Fibroblast of lung (primary cell): ENCODE measurements around the gene LRP1.

ENCODE experiments used
- EZH2 ChIP-seq: IDR thresholded peaks from 2 replicates; pipeline ENCODE4 v1.5.1; 2012; ENCODE audit warnings: low read length, control low read depth, mild to moderate bottlenecking; ENCODE audit errors: missing control alignments
- TF ChIP-seq, protein P1 (sequence below), 2 donors: IDR thresholded peaks in 1 of 2; conservative IDR thresholded peaks in 1 of 2; 1 replicate in 1 of 2; 2 replicates in 1 of 2; pipeline ENCODE4 v1.5.1; 2011 to 2012; ENCODE audit warnings: low read length in 2 of 2, control low read depth in 1 of 2, inconsistent platforms in 1 of 2, low read depth in 1 of 2, mild to moderate bottlenecking in 1 of 2

DNA sequence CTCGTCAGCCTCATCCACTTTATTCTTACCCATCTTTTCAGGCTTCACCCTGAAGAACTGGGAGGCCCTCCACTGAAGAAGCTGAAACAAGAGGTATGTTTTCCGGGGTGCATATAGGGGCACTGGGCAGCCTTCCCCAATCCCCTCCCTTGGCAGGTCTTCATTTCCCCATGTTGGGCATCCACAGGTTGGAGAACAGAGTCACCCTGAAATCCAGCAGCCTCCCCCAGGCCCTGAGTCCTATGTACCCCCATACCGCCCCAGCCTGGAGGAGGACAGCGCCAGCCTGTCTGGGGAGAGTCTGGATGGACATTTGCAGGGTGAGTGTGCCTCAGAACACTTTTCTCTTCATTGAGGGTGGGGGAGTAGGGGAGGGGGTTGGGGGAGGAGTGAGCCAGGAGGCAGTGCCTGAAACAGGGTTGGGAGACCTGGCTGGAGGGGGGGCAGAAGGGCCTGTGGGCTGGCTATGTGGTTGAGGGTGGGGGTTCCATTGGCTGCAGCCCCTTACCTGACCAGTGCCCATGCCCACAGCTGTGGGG is 35.3 kb upstream of the LRP1 start:
- TF ChIP-seq, protein P1, sequence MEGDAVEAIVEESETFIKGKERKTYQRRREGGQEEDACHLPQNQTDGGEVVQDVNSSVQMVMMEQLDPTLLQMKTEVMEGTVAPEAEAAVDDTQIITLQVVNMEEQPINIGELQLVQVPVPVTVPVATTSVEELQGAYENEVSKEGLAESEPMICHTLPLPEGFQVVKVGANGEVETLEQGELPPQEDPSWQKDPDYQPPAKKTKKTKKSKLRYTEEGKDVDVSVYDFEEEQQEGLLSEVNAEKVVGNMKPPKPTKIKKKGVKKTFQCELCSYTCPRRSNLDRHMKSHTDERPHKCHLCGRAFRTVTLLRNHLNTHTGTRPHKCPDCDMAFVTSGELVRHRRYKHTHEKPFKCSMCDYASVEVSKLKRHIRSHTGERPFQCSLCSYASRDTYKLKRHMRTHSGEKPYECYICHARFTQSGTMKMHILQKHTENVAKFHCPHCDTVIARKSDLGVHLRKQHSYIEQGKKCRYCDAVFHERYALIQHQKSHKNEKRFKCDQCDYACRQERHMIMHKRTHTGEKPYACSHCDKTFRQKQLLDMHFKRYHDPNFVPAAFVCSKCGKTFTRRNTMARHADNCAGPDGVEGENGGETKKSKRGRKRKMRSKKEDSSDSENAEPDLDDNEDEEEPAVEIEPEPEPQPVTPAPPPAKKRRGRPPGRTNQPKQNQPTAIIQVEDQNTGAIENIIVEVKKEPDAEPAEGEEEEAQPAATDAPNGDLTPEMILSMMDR (conservative IDR thresholded peaks at IDR 0.05 in 1 of 2, IDR thresholded peaks at IDR 0.05 in 1 of 2; ENCODE audit: low read depth in 1 of 2, low read length in 2 of 2): no peak
- no peak for TF ChIP-seq EZH2
